Thyroid gland (tissue), 4 donors: Measurements from ENCODE around the gene TRPC1. TPM values are rescaled to one million over a fixed set of nuclear protein-coding genes. Genes with fewer than 3 reads are reported as not detected.

Experiments used
- DNase-seq, 2 donors: peaks; one replicate each; pipeline ENCODE4 v3.0.0-alpha.2; 2019
- H3K27ac ChIP-seq, 3 donors: fragments of 200-600 bp; sonication (generic); 1 replicate in 2 of 3; 2 replicates in 1 of 3; pipeline ENCODE4 v1.5.1; 2016 to 2019; ENCODE audit warnings: mild to moderate bottlenecking in 1 of 3, moderate library complexity in 1 of 3
- H3K27me3 ChIP-seq: fragments of 200-600 bp; sonication (generic); one replicate; pipeline ENCODE4 v1.5.1; 2019
- H3K36me3 ChIP-seq, 2 donors: fragments of 200-600 bp; sonication (generic); one replicate each; pipeline ENCODE4 v1.5.1; 2016 to 2019
- H3K4me1 ChIP-seq, 2 donors: fragments of 200-600 bp; sonication (generic); one replicate each; pipeline ENCODE4 v1.5.1; 2017 to 2019
- H3K4me3 ChIP-seq, 3 donors: fragments of 200-600 bp; sonication (generic); replicated peaks in 1 of 3; 1 replicate in 2 of 3; 2 replicates in 1 of 3; pipeline ENCODE4 v1.5.1; 2016; ENCODE audit warnings: mild to moderate bottlenecking in 1 of 3
- H3K9me3 ChIP-seq: fragments of 200-600 bp; sonication (generic); one replicate; pipeline ENCODE4 v1.5.1; 2017
- CTCF ChIP-seq, 6 experiments: fragments of 200-600 bp in 3 of 6; fragments of 450-650 bp in 3 of 6; sonication (generic) in 3 of 6; IDR thresholded peaks; one replicate each; pipeline ENCODE4 v1.5.1; 2016 to 2019; ENCODE audit warnings: antibody characterized with exemption in 6 of 6, mild to moderate bottlenecking in 2 of 6, inconsistent platforms in 1 of 6, moderate library complexity in 1 of 6
- POLR2A ChIP-seq, 2 donors: fragments of 450-650 bp; IDR thresholded peaks; one replicate each; pipeline ENCODE4 v1.6.1; 2017; ENCODE audit warnings: antibody characterized with exemption in 2 of 2, mild to moderate bottlenecking in 2 of 2, moderate library complexity in 1 of 2
- WGBS, 2 donors: methylation state at CpG; one replicate each; pipeline ENCODE4 v1.1.5; 2017; 5-methylcytosine and 5-hydroxymethylcytosine counted together
- intact Hi-C: fragments of 100-400 bp; cut with DNase I; formaldehyde crosslinking; loops from one replicate; pipeline ENCODE4 v1.15.1; 2023
- total RNA-seq, 4 donors: library from RNA; depleted of rRNA; stranded (reverse); fragments of >200 nt; gene quantifications; one replicate each; pipeline ENCODE4 v1.2.3, GENCODE V29; 2016

The TRPC1 gene
- total RNA-seq, 4 donors from 2014 or later: 18.2 to 22.5 (median 20.4) TPM

DNA sequence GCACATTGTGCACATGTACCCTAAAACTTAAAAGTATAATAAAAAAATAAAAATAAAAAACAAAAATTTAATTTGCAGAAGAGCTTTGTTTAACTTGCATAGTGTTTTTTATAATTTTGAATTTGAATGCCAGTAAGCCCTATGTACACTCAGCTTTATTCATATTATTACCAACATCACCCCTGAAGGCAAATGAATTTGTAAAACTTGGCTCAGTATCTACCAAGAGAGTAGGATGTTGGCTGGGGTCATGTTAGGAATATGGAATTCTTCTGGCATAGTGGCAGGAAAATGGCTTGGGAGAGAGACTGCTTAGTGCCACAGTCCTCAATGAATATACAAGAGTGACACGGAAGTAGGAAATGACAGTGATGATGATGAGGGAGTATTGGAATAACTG, 30.7 kb downstream of the TRPC1 start:
- Histone ChIP-seq H3K4me1 (no peaks in the 10 kb centered on the region), H3K9me3 (no peaks in the 10 kb centered on the region), H3K4me3 (no peak overlapping the region), H3K27me3 (no peaks in the 10 kb centered on the region), H3K27ac (no peak overlapping the region), H3K36me3 (peaks cover 0 to 4% of the 10 kb centered on the region in 2 donors)
- DNase-seq: no peak
- intact Hi-C loops: no loop called here
- WGBS, 2 donors: 90 to 93% methylated on average over 1 of the region's 1 CpG
- TF ChIP-seq CTCF (IDR thresholded peaks at IDR 0.05): no peak
- TF ChIP-seq POLR2A (IDR thresholded peaks at IDR 0.05): no peak

DNA sequence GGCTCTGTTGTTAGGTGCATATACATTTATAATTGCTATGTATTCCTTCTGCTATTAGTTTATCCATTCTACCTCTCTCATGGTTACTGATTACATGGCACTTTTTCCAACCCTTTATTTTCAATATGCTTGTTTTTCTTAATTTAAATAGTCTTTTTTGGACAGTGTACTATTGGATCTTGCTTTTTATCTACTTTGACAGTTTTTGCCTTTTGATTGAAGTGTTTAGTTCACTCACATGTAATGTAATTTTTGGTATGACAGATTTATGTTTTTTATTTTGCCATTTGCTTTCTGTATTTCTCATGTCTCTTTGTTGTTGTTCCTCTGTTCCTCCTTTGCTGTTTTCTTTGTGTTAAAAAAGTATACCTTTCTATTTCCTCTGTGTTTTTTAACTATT, 44.5 kb downstream of the TRPC1 start:
- Histone ChIP-seq H3K27ac (no peak overlapping the region), H3K27me3 (no peaks in the 10 kb centered on the region), H3K4me3 (no peak overlapping the region), H3K9me3 (no peaks in the 10 kb centered on the region), H3K36me3 (no peaks in the 10 kb centered on the region), H3K4me1 (no peaks in the 10 kb centered on the region)
- DNase-seq: no peak
- no peak for TF ChIP-seq CTCF (IDR thresholded peaks at IDR 0.05)
- TF ChIP-seq POLR2A (IDR thresholded peaks at IDR 0.05): no peak
- intact Hi-C loops: no loop called here

DNA sequence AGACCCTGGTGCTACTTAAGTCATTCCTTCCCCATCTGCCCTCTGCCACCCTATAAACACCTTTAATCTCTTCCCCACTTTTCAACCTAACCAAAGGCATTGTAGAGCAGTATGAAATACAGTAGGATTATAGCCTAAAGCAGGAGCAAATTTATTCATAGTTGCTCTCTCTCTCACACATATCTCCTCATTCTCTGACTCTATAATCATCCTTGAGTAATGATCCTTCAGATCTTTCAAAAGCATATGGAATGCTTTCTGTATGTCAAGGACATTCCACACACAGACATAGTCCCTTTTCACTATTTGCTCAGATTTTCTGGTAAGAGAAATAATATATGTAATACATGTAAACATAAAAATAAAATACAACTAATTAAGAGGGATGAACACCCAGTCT, 54.1 kb downstream of the TRPC1 start:
- Histone ChIP-seq H3K4me3 (no peak overlapping the region), H3K9me3 (no peaks in the 10 kb centered on the region), H3K4me1 (no peaks in the 10 kb centered on the region), H3K27ac (no peak overlapping the region), H3K27me3 (no peaks in the 10 kb centered on the region), H3K36me3 (no peaks in the 10 kb centered on the region)
- DNase-seq: no peak
- TF ChIP-seq CTCF (IDR thresholded peaks at IDR 0.05): no peak
- TF ChIP-seq POLR2A (IDR thresholded peaks at IDR 0.05): no peak
- intact Hi-C loops: no loop called here

GRCh38 chr3:142778541-142778940, 54.7 kb downstream of the TRPC1 start:
- Histone ChIP-seq H3K36me3 (no peaks in the 10 kb centered on the region), H3K4me3 (no peak overlapping the region), H3K9me3 (no peaks in the 10 kb centered on the region), H3K27me3 (no peaks in the 10 kb centered on the region), H3K4me1 (no peaks in the 10 kb centered on the region), H3K27ac (no peak overlapping the region)
- no peak for TF ChIP-seq CTCF (IDR thresholded peaks at IDR 0.05)
- no peak for TF ChIP-seq POLR2A (IDR thresholded peaks at IDR 0.05)
- no peak for DNase-seq
- 87 to 95% methylated on average over 2 of the region's 2 CpGs for WGBS, 2 donors
- intact Hi-C loops: no loop called here

DNA sequence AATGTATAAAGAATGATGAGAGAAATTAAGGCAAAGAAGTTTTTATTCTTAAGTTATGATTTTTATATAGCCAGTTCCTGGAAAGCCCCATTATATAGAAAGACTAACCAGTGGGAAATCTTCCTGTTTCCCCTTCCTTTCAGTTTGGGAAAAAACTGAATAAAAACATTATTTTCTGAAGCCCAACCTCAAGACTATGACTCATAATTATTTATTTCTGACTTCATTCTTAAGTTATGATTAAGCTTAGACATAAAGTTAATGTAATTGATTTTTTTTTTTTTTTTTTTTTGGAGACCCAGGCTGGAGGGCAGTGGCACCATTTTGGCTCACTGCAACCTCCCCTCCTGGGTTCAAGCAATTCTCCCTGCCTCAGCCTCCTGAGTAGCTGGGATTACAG, 55.8 kb downstream of the TRPC1 start:
- Histone ChIP-seq H3K27ac (no peak overlapping the region), H3K9me3 (no peaks in the 10 kb centered on the region), H3K36me3 (no peaks in the 10 kb centered on the region), H3K4me3 (no peak overlapping the region), H3K27me3 (no peaks in the 10 kb centered on the region), H3K4me1 (no peaks in the 10 kb centered on the region)
- intact Hi-C loops: no loop called here
- DNase-seq: no peak
- TF ChIP-seq POLR2A (IDR thresholded peaks at IDR 0.05) (no peak), CTCF (IDR thresholded peaks at IDR 0.05) (no peak)
